Uterus (tissue), 4 donors: ENCODE data around the gene BTNL3. TPM values are rescaled to one million over a fixed set of nuclear protein-coding genes. Genes with fewer than 3 reads are reported as not detected.
"Not testable (repeated sequence)": the region's sequence is repeated elsewhere in the genome, so short reads cannot be mapped to it uniquely, and the experiment has no call there.

Experiments
- DNase-seq, 2 donors: peaks; one replicate each; pipeline ENCODE4 v3.0.0-alpha.2; 2019 to 2020
- H3K27ac ChIP-seq, 2 donors: fragments of 200-600 bp; sonication (generic); 1 replicate in 1 of 2; 2 replicates in 1 of 2; pipeline ENCODE4 v1.5.1; 2016 to 2018
- H3K27me3 ChIP-seq, 2 donors: fragments of 200-600 bp; sonication (generic); one replicate each; pipeline ENCODE4 v1.5.1; 2018 to 2019; ENCODE audit warnings: control low read depth in 1 of 2
- H3K36me3 ChIP-seq, 2 donors: fragments of 200-600 bp; sonication (generic); one replicate each; pipeline ENCODE4 v1.5.1; 2019; ENCODE audit warnings: control low read depth in 1 of 2
- H3K4me1 ChIP-seq, 2 donors: fragments of 200-600 bp; sonication (generic); one replicate each; pipeline ENCODE4 v1.5.1; 2018 to 2019; ENCODE audit warnings: control low read depth in 1 of 2
- H3K4me3 ChIP-seq, 2 donors: fragments of 200-600 bp; sonication (generic); 1 replicate in 1 of 2; 2 replicates in 1 of 2; pipeline ENCODE4 v1.5.1; 2018 to 2019; ENCODE audit warnings: mild to moderate bottlenecking in 1 of 2
- H3K9me3 ChIP-seq, 2 donors: fragments of 200-600 bp; sonication (generic); one replicate each; pipeline ENCODE4 v1.5.1; 2019; ENCODE audit warnings: control low read depth in 1 of 2
- POLR2A ChIP-seq, 2 donors: fragments of 450-650 bp; IDR thresholded peaks; one replicate each; pipeline ENCODE4 v1.6.1; 2016; ENCODE audit warnings: antibody characterized with exemption in 2 of 2, mild to moderate bottlenecking in 1 of 2, moderate library complexity in 1 of 2
- intact Hi-C: fragments of 100-400 bp; cut with DNase I; formaldehyde crosslinking; loops from one replicate; pipeline ENCODE4 v1.15.1; 2023; ENCODE audit warnings: low total_unique reads
- total RNA-seq, 4 donors: library from RNA; depleted of rRNA in 3 of 4; stranded (reverse); fragments of >200 nt in 3 of 4; gene quantifications; one replicate each; pipeline versions ENCODE4 v1.1.0 to v1.2.4, GENCODE V29; 2014 to 2023
- TF ChIP-seq, protein P1 (sequence below), 4 experiments: fragments of 200-600 bp in 2 of 4; fragments of 450-650 bp in 2 of 4; sonication (generic) in 2 of 4; IDR thresholded peaks; one replicate each; pipeline ENCODE4 v1.5.1; 2016 to 2019; ENCODE audit warnings: antibody characterized with exemption in 4 of 4, mild to moderate bottlenecking in 2 of 4, moderate library complexity in 1 of 4
- donor health status: DM: yes; HTN: yes; CAD: no.

BTNL3 gene
- total RNA-seq, 4 donors from 2014 or later: not detected

DNA sequence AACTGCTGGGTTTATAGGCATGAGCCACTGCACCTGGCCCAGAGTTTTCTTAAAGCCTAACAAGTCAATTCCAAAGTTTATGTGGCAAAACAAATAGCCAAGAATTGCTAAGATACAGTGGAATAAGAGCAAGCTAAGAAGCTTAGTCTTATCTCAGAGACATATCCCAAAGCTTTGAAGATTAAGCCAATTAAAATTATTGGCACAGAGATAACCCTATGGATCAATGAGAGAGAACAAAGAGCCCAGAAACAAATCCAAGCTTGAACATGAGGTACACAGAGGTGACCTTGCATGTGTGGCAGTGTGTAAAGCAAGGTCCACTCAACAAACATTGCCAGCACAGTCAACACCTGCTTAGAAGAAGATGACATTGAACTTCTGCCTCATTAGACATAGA is 13.3 kb downstream of the BTNL3 start:
- intact Hi-C loops: no loop called here
- no peak for TF ChIP-seq POLR2A (IDR thresholded peaks at IDR 0.05)
- TF ChIP-seq, protein P1, sequence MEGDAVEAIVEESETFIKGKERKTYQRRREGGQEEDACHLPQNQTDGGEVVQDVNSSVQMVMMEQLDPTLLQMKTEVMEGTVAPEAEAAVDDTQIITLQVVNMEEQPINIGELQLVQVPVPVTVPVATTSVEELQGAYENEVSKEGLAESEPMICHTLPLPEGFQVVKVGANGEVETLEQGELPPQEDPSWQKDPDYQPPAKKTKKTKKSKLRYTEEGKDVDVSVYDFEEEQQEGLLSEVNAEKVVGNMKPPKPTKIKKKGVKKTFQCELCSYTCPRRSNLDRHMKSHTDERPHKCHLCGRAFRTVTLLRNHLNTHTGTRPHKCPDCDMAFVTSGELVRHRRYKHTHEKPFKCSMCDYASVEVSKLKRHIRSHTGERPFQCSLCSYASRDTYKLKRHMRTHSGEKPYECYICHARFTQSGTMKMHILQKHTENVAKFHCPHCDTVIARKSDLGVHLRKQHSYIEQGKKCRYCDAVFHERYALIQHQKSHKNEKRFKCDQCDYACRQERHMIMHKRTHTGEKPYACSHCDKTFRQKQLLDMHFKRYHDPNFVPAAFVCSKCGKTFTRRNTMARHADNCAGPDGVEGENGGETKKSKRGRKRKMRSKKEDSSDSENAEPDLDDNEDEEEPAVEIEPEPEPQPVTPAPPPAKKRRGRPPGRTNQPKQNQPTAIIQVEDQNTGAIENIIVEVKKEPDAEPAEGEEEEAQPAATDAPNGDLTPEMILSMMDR (IDR thresholded peaks at IDR 0.05): no peak
- Histone ChIP-seq H3K36me3 (no peaks in the 10 kb centered on the region), H3K27me3 (no peaks in the 10 kb centered on the region), H3K4me1 (no peaks in the 10 kb centered on the region), H3K27ac (no peak overlapping the region), H3K9me3 (no peaks in the 10 kb centered on the region), H3K4me3 (no peak overlapping the region)
- no peak for DNase-seq

DNA sequence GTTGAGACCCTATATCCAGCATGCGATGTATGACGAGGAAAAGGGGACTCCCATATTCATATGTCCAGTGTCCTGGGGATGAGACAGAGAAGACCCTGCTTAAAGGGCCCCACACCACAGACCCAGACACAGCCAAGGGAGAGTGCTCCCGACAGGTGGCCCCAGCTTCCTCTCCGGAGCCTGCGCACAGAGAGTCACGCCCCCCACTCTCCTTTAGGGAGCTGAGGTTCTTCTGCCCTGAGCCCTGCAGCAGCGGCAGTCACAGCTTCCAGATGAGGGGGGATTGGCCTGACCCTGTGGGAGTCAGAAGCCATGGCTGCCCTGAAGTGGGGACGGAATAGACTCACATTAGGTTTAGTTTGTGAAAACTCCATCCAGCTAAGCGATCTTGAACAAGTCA is 17.1 kb downstream of the BTNL3 start:
- no peak for DNase-seq
- intact Hi-C loops: loop anchor here (2.0 kb wide), 1 partner anchor 59 kb away; no protein-coding TSS in a partner anchor
- no peaks in the 10 kb centered on the region for H3K36me3 ChIP-seq

DNA sequence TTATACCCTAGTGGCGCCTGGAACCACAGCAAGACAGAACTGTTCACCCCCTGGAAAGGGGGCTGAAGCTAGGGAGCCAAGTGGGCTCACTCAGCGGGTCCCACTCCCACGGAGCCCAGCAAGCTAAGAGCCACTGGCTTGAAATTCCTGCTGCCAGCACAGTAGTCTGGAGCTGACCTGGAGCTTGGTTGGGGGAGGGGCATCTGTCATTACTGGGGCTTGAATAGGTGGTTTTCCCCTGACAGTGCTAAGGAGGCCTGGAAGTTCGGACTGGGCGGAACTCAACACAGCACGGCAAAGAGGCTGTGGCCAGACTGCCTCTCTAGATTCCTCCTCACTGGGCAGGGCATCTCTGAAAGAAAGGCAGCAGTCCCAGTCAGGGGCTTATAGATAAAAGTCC is 19.5 kb downstream of the BTNL3 start:
- intact Hi-C loops: no loop called here
- TF ChIP-seq, protein P1 (IDR thresholded peaks at IDR 0.05): no peak
- no peak for TF ChIP-seq POLR2A (IDR thresholded peaks at IDR 0.05)
- Histone ChIP-seq H3K4me3 (no peak overlapping the region), H3K27ac (no peak overlapping the region), H3K4me1 (no peaks in the 10 kb centered on the region), H3K36me3 (no peaks in the 10 kb centered on the region), H3K27me3 (no peaks in the 10 kb centered on the region), H3K9me3 (no peaks in the 10 kb centered on the region)
- DNase-seq: no peak

More for the DNA sequence above, 17.1 kb downstream of the BTNL3 start:
- Histone ChIP-seq H3K4me1 (no peaks in the 10 kb centered on the region), H3K27me3 (no peaks in the 10 kb centered on the region), H3K27ac (no peak overlapping the region), H3K4me3 (no peak overlapping the region), H3K9me3 (no peaks in the 10 kb centered on the region)
- TF ChIP-seq, protein P1 (IDR thresholded peaks at IDR 0.05): no peak
- TF ChIP-seq POLR2A (IDR thresholded peaks at IDR 0.05): no peak

DNA sequence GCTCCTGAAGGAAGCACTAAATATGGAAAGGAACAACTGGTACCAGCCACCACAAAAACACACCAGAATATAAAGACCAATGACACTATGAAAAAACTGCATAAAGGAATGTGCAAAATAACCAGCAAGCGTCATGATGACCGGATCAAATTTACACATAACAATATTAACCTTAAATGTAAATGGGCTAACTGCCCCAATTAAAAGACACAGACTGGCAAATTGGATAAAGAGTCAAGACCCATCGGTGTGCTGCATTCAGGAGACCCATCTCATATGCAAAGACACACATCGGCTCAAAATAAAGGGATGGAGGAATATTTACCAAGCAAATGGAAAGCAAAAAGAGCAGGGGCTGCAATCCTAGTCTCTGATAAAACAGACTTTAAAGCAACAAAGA is 21.4 kb downstream of the BTNL3 start:
- H3K27ac ChIP-seq, H3K9me3 ChIP-seq, intact Hi-C loops, H3K4me1 ChIP-seq, H3K27me3 ChIP-seq, H3K36me3 ChIP-seq, H3K4me3 ChIP-seq, DNase-seq: not testable (repeated sequence)

DNA sequence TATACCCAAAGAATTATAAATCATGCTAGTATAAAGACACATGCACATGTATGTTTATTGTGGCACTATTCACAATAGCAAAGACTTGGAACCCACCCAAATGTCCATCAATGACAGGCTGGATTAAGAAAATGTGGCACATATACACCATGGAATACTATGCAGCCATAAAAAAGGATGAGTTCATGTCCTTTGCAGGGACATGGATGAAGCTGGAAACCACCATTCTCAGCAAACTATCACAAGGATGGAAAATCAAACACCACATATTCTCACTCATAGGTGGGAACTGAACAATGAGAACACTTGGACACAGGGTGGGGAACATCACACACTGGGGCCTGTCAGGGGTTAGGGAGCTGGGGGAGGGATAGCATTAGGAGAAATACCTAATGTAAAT is 26.0 kb downstream of the BTNL3 start:
- H3K4me3 ChIP-seq, H3K27me3 ChIP-seq, H3K9me3 ChIP-seq, intact Hi-C loops, H3K27ac ChIP-seq, H3K4me1 ChIP-seq, DNase-seq, H3K36me3 ChIP-seq: not testable (repeated sequence)

DNA sequence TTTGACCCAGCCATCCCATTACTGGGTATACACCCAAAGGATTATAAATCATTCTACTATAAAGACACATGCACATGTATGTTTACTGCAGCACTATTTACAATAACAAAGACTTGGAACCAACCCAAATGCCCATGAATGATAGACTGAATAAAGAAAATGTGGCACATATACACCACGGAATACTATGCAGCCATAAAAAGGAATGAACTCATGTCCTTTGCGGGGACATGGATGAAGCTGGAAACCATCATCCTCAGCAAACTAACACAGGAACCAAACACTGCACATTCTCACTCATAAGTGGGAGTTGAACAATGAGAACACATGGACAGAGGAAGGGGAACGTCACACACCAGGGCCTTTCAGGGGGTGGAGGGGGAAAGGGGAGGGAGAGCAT is 28.8 kb downstream of the BTNL3 start:
- H3K9me3 ChIP-seq, H3K4me1 ChIP-seq, H3K27ac ChIP-seq, DNase-seq, intact Hi-C loops, H3K27me3 ChIP-seq, H3K36me3 ChIP-seq, H3K4me3 ChIP-seq: not testable (repeated sequence)

DNA sequence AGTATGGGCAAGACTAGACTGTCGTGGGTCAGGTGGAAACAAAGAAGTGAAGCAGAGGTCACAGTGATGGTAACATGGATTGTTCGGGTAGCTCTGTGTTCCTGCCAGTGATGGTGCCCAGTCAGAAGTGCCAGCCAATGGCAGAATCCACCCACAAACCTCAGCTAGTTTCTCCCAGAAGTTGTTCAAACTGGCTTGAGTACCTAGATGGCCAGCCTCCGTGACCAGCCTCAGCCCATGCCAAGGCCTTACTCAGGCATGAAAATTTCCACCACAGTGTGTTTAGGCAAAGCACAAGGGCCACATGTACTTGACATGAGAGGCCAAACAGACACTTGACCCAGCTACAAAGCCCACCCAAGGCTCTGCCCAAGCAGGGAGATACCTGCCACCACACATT is 32.0 kb downstream of the BTNL3 start:
- DNase-seq: no peak
- intact Hi-C loops: no loop called here
- no peaks in the 10 kb centered on the region for H3K4me1 ChIP-seq
- no peaks in the 10 kb centered on the region for H3K27me3 ChIP-seq
- no peaks in the 10 kb centered on the region for H3K9me3 ChIP-seq
- no peak overlapping the region for H3K27ac ChIP-seq
- TF ChIP-seq, protein P1 (IDR thresholded peaks at IDR 0.05): no peak
- no peak for TF ChIP-seq POLR2A (IDR thresholded peaks at IDR 0.05)
- no peak overlapping the region for H3K4me3 ChIP-seq
- no peaks in the 10 kb centered on the region for H3K36me3 ChIP-seq
